Fibroblast of skin of scalp (primary cell): ENCODE data around the gene ADAMTS9.

Experiments used
- DNase-seq: peaks from one replicate; pipeline ENCODE4 v3.0.0-alpha.2; 2013

The ADAMTS9 gene

DNA sequence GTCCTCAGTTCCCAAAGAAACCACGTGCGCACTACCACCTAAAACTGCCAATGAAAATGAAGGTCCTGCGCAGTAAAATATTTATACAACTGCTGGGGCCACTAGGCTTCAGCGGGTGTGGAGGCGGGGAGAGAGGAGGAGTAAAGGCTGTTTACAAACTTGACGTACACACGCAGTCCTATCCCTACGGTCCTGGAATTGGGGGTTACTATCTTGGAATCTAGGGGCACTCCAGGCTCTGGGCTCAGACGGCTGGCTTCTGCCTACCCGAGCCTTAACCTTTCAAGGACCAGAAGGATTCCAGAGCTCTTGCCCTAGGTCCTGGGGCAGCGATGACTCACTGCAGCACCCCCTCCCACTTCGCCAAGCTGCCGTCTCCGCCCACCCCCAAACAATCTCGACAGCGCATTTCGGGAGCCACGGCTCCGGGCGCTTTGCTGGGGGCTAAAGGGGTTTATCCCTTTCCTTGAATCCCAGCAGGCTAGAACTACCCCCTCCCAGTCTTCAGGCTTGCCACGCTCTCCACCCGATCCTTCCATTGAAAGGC is 3.0 kb downstream of the ADAMTS9 start:
- peak; percentile 51 for DNase-seq

DNA sequence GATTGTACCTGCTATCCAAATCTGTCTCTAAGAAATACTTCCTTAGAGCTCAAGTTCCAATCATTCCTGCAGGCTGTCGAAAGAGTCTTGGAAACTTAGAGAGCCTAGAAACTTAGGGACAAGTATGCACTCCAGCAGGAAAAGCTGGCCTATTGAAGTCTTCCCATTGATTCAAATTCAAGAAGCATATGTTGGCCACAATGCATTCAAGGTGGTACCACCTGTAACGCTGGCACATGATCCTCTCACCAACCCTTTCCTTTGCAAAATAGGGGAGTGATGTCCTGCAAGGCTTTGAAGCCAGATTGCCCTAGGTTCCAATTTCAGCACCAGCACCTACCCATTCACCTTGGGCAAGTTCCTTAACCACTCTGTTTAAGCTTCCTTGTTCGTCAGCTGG is 6.0 kb downstream of the ADAMTS9 start:
- no peak for DNase-seq

- no peak for DNase-seq
Measured at GRCh38 chr3:64681015-64681414, 6.8 kb downstream of the ADAMTS9 start.

DNA sequence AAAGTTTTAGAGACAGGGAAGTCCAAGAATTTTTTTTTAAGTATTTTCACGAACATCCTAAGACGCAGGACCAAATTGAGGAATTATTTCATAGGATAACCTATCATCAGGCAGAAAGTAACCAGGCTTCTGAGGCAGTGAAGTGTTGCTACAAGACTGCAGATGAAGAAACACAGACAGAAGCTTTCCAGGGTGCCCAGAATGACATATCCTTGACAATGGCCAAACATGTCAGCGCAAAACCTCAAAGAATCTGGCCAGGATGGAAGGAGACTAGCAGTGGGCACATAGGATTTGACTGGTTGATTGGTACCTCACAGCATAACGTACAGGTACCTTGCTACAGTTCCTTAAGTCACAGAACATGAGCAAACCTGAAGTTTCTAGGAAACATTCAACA is 7.5 kb downstream of the ADAMTS9 start:
- no peak for DNase-seq

DNA sequence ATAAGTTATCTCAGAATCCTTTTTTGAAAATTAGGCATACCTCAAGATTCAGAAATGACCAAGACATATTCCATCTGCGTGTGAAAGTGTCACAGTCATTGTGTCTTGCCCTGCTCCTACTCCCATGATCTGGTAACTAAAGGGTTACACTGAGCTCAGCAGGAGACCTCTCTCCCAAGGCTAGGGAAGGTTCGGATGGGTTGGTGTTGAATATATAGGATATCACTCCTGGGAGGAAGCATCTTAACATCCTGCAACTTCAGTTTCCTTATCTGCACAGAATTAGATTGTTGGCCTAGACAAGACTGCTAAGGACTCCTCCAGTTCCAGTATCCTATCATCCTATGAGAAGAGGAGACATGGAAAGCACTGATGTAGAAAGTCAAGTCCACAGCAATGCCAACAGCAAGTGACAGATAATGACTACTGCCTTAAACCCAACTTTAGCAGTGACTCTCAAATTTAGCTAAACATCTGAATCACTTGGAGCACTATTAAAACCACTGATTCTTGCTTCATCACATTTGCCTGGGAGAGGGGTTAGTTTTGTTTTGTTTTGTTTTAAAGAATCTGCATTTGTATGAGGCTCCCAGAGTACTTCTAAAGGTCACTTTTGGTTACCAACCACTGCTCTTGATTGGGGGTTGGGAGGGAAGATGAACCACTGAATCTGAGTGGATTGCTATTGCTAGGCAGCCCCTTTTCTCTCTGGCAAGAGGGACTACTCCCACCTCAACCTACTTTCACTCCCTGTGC is 9.7 kb downstream of the ADAMTS9 start:
- no peak for DNase-seq

- no peak for DNase-seq
Measured at GRCh38 chr3:64676831-64677230, 11.0 kb downstream of the ADAMTS9 start.

DNA sequence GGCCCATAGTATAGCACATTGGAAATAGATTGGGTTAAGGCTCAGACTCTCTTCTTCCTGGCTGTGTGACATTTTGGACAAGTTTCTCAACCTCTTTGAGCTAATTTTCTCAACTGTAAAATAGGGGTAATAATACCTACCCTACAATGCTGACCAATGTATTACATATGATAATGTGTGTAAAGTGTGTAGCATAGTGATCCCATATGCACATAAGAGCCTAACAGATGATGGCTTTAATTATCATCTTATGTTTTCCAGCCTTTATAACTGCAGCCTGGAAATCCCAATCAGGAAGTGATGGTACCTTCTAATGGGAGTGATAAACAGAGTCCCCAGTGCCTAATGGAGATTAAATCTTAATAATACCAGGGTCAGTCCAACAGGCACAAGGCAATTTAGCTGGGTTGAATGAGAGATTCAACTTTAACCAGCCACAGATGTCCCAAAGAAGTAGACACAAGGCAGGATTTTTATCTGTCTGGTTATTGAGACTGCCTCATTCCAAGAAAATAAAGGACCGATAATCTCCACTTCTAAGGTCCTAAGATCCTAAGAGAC is 12.0 kb downstream of the ADAMTS9 start:
- DNase-seq = no peak

DNA sequence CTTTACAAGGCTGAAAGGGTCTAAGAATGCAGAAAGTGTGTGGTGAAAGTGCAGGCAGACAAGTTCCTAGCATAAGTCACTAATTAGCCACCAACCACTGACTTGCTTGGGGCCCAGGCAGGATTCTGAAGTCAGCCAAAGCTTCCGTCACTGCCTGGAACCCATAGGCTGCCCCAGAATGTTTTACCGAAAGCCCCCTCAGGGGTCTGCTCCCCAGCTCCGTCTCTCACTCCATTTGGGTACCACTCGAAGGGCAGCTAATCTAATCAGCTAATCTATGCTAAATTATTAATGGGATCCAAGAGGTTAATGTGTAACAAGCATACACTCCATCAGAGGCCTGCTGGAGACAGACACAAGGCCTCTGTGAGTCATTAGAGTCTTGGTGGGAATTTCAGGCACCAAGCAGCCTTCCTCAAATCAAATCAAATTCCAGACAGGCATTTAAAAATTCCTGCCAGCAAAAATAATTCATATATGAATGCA is 13.2 kb downstream of the ADAMTS9 start:
- peak; percentile 93 for DNase-seq

GRCh38 chr3:64673159-64673715 is 14.6 kb downstream of the ADAMTS9 start:
- no peak for DNase-seq

DNA sequence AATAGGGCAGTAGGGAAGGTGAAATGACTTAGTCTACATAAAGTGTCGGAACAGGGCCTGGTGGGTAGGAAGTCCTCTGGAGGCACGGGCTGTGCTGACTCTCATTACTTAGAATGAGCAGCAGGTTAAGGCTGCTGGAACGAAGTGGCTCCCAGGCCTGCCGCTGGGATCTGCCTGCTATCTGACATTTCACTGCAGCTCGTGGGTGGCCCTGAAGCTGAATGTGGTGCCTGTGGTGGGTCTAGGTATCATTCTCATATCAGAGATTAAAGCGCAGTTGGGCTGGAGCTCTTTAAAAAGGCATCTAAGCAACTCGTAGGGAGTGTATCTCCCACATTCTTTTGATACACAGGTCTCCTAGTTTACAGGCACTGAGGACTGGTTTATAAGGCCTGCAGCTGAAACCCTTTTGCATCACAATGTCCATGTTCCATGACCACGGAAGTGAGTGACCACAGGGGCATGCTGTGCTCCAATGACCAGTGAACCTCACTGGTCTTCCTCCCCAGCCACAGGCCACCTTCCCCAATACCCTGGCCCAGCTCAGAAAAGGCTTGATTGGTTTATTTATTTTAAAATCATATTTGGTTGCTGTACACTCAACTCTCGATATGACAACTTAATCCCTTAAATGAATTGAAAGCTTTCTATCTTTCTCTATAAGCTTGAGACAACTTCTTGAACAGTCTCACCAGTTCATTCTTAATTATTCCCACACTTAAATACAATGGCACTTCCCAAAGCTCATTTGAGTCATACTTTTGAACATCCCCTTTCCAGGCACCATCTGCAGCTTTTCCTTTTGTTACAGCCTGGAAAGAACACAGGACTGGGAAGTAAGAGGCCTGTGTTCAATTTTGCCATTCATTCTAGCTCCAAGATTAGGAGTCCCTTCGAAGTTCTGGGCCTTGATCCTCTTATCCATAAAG is 19.0 kb downstream of the ADAMTS9 start:
- no peak for DNase-seq

GRCh38 chr3:64667887-64668581 is 19.8 kb downstream of the ADAMTS9 start:
- DNase-seq = no peak

DNA sequence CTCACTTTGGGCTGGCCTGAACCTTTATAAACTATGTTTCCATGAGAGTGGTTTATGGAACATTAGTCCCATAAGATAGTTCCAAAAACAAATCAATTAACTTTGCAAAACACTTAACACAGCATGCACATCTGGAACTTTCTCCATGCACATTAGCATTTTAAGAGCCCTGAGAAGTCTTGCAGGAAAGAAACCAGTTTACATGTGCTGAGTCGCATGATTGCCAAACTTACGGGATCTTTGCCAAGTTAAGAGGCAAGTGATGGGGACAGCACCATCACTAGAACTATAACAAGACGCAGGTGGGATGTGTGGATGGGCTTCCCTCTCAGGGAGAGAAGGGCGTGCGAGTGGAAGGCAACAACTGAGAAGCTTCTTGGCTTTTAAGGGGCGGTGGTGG is 20.7 kb downstream of the ADAMTS9 start:
- DNase-seq = peak; percentile 34

DNA sequence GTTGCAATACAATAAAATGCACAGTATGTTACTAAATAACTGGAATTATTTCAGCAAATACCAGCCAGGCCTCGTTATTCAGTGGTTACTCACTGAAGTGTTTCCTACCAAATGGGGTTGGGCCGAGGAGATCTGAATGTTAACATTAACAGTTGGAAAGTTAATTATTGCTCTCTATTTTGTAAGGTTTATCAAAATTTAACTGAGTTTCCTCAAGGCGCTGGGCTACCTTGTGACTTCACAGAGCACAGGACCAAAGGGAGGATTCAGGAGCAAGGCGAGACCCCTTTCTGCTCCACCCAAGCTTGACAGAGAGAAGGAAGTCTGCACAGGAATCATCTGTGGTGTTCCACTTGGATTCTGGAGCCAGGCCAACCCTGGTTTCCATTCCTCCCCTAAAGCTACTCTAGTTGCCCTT is 21.6 kb downstream of the ADAMTS9 start:
- peak; percentile 82 for DNase-seq

DNA sequence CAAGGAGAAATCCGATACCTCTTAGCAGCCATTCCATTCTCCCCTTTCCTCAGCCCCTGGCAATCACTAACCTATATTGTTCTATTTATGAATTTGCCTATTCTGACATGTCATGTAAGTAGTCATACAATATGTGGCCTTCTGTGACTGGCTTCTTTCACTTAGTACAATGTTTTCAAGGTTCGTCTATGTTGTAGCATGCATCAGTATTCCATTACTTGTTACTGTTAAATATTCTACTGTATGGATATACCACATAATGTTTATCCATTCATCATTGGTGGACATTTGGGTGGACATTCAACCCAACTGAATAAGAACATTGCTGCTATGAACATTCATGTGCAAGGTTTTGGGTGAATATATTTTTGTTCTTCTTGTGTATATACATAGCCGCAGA is 23.4 kb downstream of the ADAMTS9 start:
- no peak for DNase-seq

DNA sequence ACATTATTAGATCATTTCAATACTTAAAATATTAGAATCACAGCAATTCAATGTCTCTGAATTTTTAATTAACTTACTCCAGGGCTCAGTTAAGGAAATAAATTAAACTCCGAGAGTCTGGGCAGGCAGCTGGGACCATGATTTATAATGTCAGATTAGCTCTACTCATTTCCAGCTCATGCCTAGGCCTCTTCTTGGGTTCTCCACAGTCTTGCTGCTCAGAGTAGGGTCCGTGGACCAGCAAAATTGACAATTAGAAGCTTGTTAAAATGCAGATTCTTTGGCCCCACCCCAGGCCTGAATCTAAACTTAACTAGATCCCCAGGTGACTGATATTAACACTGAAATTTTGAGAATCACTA is 28.2 kb downstream of the ADAMTS9 start:
- DNase-seq = no peak

DNA sequence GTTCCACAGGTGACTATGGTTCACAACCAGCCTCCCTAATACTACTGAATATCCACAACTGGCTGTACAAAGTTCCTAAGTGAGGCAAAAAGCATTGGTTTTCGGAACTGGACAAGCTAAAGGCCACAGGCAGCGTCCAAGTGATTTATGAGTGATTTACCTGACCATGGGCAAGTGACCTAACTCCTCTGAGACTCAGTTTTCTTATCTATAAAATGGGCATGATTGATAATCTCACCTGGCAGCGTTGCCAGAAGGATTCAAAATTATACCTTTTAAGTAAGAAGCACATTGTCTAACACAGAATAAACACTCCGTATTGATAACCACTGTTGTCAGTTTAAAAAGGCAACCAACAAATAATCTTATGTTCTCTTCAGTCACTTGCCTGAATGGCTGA is 29.8 kb downstream of the ADAMTS9 start:
- DNase-seq = no peak

DNA sequence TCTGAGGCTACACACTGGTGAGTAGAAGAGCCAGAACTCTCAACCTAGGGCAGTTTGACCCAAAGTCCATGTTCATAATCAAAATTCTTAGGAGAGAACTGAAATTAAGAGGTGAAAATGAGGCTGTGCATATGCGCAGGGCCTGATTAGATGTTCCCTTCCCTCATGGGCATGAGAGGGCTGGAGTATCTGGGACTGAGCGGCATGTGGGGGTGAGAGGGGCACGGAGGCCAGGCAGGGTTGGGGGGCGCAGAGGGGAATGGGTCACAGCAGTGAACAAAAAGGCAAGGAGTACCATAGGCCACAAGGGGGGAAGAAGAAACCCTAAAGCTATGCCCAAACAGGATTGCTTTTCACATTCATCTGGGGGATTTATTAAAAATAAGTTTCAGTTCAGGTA is 31.3 kb downstream of the ADAMTS9 start:
- no peak for DNase-seq

- DNase-seq = no peak
Measured at GRCh38 chr3:64655160-64655559, 32.6 kb downstream of the ADAMTS9 start.

DNA sequence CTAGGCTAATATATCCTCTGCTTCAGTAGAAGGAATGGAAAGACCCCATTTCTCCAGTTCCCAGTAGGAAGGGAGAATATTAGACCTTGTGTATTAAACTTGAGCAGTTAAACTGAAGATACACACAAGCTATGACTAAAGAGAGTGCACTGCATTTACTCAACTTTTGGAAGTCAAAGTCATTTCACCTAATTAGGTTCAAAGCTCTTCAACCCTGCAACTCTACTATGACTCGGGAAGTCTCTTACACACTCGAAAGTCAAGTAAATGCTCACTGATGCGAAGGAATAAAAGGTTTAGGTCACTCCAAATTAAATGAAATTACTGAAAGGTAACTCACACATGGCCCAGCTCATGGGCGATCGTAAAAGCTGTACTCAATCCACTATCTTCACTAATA is 33.8 kb downstream of the ADAMTS9 start:
- no peak for DNase-seq

GRCh38 chr3:64653101-64653500 is 34.7 kb downstream of the ADAMTS9 start:
- no peak for DNase-seq

DNA sequence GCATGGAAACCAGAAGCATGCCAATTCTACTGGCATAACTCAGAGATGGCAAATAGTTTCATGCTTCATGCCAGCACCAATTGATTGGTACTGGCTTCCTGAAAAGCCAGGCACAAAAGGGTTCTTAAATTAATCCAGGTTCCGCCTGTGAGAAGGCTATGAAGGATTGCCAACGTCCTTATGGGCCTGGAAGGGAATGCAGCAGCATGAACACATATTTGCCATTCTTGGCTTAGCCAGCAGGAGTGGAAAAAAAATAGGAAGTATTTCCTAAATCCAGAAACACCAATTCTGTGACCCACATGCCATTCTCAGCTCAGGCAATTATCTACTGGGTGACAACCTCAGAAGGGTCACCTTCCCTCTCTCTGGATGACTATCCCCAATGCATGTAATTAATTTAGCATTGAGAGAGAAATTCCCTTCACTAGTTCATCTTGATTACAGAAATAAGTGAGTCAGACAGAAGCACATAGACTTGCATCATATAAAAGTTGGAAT is 36.0 kb downstream of the ADAMTS9 start:
- peak; percentile 72 for DNase-seq

- DNase-seq = peak; percentile 29
Measured at GRCh38 chr3:64651303-64651702, 36.5 kb downstream of the ADAMTS9 start.
